Left ventricle myocardium superior (tissue), 1 donor: Measurements from ENCODE around the gene GTF3C4. TPM values are rescaled to one million over a fixed set of nuclear protein-coding genes. Genes with fewer than 3 reads are reported as not detected.
"Not testable (repeated sequence)": the region's sequence is repeated elsewhere in the genome, so short reads cannot be mapped to it uniquely, and the experiment has no call there.

ENCODE experiments used
- ATAC-seq: fragments of 200-7000 bp; cut with Tn5 transposase; one replicate; pipeline ENCODE4 v1.9.1; 2020; ENCODE audit warnings: mild to moderate bottlenecking, moderate library complexity
- DNase-seq: peaks from one replicate; pipeline ENCODE4 v3.0.0-alpha.2; 2020
- intact Hi-C: fragments of 100-400 bp; cut with micrococcal nuclease; formaldehyde crosslinking; loops from one replicate; pipeline ENCODE4 v1.11.0; 2022
- total RNA-seq: library from RNA; stranded (reverse); fragmentation: NEBNext Ultra II Directional; extraction: Animal tissue kit (Norgen Biotek cat#: 25700); gene quantifications from one replicate; pipeline ENCODE4 v1.2.1, GENCODE V29; 2021
- donor health status: DM: no; HTN: yes; CAD: no; lungs with severe emphysema.

The GTF3C4 gene
- total RNA-seq, 1 donor from 2014 or later, result 9.9 TPM

DNA sequence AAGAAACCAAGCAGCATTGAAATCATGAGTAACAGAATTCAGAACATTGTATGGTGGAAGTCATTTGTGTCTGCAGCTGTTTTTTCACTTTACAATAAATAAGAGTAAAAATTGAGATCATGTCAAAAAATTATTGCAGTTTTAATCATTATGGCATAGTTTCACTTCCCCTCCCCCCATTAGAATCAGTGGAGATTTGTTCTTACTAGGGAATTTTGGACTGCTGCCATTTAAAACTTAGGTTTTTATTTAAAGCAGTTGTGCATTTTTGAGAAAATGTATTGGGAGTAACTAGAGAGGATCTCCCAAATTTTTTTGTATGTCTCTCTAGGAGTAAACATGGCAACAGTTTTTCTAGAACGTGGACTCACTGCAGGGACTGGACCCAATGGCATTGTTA is 20.4 kb downstream of the GTF3C4 start:
- no peak for ATAC-seq
- intact Hi-C loops, result no loop called here
- DNase-seq, result no peak

DNA sequence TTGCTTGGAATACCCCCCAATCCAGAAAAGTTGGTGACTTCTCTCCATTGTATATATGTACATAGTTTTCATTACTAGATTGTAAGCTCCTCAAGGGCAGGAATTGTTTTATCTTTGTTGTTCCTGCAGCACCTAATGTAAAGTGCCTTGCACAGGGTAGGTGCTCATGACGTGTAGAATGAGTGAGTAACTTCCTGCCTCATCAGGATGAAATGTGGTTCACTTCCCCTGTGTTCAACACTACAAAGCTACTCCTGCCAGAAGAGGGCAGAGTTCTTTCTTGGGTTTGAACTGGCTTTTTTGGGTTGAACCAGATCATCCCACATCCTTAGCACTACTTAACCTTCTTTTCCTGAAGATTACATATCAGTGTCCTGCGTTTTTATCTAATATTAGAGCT is 23.9 kb downstream of the GTF3C4 start:
- DNase-seq (no peak), ATAC-seq (no peak)
- intact Hi-C loops, result no loop called here

DNA sequence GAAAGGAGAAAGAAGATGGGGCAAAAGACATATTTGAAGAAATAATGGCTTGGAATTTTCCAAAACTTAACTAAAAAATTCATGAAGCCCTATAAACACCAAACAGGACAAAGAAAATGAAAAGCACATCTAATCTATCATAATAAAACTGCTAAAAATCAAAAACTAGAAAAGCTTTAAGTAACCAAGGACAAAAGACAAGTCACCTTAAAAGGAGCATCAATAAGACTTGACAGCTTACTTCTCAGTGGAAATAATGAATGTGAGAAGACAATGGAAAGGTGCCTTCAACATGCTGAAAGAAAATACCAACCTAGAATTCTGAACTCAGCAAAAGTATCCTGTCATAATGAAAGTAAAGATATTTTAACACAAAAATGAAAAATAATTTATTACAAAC is 27.0 kb downstream of the GTF3C4 start:
- DNase-seq, result no peak
- ATAC-seq, result no peak
- intact Hi-C loops, result no loop called here

DNA sequence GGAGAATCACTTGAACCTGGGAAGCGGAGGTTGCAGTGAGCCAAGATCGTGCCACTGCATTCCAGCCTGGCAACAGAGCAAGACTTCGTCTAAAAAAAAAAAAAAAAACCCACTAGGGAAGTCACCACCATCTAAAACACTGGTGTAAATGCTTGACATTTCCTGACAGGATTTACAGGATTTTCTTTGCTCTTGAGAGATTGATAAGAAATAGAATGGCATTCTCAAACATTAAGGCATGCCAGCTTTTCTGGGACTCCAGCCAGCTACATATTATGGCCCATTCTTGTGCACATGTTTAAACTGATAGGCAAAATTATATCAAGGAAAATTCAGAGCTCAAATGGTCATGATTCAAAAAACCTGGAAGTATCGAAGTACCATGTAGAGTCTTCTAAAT is 28.7 kb downstream of the GTF3C4 start:
- DNase-seq (no peak), ATAC-seq (no peak)
- intact Hi-C loops, result no loop called here

DNA sequence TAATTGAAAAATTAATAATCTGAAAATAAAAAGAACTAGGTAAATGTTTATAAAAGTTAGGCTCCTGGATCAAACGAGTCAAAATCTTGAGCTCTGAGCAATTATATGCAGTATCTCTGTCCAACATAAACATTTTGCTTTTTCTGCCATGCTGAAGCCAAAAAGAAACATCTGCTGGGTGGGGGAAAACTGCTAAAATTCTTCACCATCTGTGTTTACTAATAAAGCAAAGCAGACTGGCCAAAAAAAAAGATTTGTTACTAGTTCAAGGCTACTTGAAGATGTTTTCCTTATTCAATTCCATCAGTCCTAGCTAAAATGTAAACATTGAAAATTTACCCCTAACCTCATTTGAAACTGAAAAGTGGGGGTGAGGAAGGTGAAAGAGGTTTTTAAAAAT is 29.7 kb downstream of the GTF3C4 start:
- intact Hi-C loops, result no loop called here
- DNase-seq (no peak), ATAC-seq (no peak)

DNA sequence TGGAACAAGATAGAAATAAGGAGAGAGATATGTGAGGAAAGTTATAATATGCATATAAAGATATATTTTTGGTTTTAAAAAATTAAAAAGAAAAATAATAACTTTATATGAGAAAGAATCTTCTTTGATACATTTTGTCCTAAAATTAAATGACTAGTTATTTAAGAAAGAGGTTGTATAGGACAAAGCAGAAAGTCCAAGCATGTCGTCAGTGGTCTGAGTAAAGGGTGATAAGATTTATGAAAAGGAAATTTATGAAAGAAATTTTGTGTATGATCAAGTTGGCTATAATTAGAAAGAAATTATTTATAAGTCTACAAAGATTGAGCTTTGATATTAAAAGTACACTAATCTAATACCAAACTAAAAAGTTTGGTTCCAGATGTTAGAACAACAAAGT is 32.0 kb downstream of the GTF3C4 start:
- no peak for ATAC-seq
- intact Hi-C loops, result no loop called here

DNA sequence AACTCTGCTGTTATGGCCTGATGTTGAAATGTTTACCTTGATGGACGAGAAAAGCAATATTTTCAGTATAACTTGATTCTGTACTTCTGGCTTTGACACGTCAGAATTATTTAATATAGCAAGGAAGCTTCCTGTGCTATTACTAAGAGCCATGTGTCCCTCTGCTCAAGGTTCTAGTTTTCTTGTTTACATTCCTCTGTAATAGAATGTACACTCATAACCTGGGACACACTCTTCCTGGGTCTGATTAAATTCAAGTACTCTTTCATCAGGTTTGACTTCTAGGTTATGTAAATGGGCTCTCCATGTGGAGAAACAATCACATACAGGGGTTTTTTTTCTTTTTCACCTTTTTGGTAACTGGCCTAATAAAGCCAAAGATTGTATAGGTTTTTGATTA is 33.1 kb downstream of the GTF3C4 start:
- DNase-seq, result no peak
- intact Hi-C loops, result no loop called here
- no peak for ATAC-seq

More for the DNA sequence above, 32.0 kb downstream of the GTF3C4 start:
- DNase-seq, result no peak

DNA sequence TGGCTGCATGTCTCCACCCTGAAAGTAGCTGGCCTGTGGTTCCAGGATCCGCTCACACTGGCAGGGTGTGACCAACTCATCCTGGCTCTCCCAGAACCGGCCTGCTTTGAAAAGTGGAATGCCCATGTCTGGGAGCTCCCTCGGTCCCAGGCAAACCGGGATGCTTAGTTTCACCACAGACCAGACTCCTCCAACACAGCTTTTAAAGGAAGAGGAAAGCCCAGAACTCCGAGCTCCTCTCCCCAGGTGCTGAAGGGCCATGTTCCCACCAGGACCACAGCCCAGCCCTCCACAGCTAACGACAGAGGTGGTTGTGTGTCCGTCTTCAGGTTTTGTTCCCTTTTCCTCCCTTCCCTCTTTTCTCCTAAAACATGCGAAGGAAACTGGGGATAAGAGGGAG is 38.0 kb downstream of the GTF3C4 start:
- ATAC-seq, result no peak
- no peak for DNase-seq
- intact Hi-C loops, result no loop called here

DNA sequence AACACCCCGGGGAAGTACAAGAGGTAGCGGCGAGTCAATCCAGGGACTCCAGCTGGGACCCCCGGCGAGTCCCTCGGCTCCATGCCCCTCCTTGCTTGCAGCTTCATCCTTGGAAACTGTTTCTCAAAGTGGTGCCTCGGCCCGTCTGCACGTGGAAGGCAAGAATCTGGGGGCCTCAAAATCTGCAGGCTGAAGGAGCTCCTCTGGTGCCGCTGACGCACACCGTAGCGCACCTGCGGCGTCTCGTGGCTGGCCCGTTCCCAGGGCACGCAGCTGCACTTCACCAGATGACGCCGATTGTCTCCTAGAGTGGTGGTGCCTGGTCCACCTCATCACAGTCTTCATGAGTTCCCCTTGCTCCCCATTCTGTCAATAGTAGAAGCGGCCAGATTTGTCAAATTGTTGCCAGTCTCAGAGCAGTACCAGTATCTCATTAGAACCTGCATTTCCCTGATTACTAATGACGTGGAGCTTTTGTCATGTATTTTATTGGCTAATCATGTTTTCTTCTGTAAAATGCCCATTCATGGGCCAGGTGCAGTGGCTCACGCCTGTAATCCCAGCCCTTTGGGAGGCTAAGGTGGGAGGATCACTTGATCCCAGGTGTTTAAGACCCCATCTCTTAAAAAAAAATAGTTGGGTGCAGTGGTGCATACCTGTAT is 38.6 kb downstream of the GTF3C4 start:
- no peak for DNase-seq

DNA sequence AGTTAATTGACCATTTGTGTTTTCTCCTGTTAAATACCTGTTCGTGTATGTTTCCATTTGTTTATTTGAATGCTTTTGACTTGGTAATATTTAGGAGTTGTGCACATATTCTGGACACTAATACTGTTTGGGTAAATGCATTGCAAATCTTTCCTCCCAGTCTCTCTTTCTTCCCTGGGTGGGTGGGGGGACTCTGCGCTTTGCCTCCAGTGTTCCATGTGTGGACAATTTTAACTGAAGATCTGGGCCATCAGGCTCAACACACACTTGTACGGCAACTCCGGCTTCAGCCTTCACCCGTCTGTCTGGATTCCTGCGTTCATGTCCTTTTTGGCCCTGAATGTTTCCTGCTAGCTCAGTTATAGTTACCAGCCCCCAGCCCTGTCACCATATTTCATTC is 40.1 kb downstream of the GTF3C4 start:
- DNase-seq, result no peak
- no peak for ATAC-seq
- intact Hi-C loops, result no loop called here

More for the DNA sequence above, 38.6 kb downstream of the GTF3C4 start:
- no peak for ATAC-seq
- intact Hi-C loops, result no loop called here

DNA sequence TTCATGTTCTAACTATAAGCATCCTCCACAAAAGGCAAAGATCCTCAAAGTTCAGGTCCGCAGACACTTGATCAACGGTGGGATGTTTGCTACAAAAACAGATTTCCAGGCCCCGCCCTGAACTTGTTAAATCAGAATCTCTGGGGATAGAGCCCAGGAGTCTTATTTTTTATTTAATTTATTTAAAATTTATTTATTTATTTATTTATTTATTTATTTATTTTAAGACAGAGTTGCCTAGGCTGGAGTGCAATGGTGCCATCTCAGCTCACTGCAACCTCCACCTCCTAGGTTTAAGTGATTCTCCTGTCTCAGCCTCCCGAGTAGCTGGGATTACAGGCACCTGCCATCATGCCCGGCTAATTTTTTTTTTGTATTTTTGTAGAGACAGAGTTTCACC is 40.9 kb downstream of the GTF3C4 start:
- intact Hi-C loops, DNase-seq, ATAC-seq: not testable (repeated sequence)

DNA sequence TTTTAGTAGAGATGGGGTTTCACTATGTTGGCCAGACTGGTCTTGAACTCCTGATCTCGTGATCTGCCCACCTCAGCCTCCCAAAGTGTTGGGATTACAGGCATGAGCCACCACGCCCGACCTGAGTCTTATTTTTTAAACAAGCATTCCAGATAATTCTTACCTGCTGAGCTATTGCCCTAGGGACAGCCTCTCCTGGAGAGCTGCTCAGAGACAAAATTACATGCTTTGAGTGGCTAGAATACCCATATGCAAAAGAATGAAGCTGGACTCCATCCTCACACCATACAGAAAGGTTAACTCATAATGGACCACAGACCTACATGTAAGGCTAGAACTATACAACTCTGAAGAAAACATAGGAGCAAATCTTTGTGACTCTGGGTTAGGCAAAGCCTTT is 41.6 kb downstream of the GTF3C4 start:
- intact Hi-C loops, result no loop called here
- ATAC-seq (no peak), DNase-seq (no peak)

DNA sequence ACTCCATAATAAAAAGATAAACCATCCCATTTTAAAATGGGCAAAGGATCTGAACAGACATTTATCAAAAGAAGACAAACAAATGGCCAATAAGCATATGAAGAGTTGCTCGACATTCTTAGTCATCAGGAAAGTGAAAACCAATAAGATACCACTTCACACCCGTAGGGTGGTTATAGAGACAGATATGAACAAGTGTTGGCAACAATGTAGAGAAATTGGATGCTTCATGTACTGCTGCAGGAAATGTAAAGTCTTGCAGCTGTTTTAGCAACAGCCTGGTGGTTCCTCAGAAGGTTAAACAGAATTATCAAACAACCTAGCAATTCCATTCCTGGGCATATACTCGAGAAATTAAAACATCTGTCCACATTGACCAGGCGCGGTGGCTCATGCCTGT is 42.5 kb downstream of the GTF3C4 start:
- no peak for ATAC-seq
- intact Hi-C loops, result no loop called here
- DNase-seq, result no peak

DNA sequence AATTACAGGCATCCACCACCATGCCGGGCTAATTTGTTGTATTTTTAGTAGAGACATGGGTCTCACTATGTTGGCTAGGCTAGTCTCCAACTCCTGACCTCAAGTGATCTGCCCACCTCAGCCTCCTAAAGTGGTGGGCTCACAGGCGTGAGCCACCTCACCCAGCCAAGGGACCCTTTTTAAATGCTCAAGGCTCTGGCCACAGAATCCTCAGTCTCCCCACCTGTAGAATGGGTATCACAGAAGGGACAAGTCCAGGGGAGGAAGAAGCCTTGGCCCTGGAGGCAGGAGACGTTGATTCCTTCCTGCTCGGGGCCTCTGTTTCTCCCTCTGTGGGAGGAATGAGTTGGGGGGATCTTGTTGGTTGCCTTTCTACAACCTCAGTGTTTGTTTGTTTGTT is 45.7 kb downstream of the GTF3C4 start:
- no peak for DNase-seq
- ATAC-seq, result no peak
- intact Hi-C loops, result no loop called here

DNA sequence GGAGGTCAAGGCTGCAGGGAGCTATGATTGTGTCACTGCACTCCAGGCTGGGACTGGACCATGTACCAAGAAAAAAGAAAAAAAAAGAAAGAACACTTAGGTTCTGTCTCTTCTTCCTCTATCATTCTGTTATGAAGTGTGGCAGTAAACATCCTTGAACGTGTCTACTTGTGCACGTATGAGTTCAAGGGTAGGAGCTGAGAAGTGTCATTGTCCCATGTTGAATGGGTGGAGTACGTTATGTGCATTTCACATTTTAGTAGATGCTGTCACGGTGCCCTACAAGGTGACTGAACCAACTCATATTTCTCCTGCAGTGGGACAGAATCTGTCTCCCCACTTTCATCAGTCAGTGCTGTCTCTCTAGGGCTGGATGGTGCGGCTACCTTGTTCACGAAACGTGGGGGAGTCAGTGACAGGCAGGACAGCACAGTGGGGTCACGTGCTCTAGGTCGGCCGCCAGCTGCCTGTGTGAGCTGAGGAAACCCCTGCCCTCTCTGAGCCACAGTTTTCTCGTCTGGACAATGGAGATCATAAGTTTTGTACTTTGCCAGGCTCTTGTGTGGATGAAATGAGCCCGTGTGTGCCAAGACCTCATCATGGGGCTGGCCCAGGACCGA is 47.2 kb downstream of the GTF3C4 start:
- DNase-seq, result no peak
- intact Hi-C loops, result no loop called here
- no peak for ATAC-seq

DNA sequence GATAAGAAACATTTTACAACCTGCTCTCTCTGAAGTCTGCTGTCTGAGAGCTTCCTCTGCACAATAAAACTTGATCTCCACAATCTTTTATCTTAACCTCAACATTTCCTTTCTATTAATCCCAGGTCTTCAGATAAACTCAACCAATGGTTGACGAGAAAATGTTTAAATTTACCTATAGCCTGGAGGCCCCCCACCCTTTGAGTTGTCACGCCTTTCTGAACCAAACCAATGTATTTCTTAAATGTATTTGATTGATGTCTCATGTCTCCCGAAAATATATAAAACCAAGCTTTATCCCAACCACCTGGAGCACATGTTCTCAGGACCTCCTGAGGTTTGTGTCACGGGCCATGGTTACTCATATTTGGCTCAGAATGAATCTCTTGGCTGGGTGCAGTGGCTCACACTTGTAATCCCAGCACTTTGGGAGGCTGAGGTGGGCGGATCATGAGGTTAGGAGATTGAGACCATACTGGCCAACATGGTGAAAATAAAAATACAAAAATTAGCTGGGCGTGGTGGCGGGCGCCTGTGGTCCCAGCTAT is 48.2 kb downstream of the GTF3C4 start:
- intact Hi-C loops, DNase-seq, ATAC-seq: not testable (repeated sequence)

DNA sequence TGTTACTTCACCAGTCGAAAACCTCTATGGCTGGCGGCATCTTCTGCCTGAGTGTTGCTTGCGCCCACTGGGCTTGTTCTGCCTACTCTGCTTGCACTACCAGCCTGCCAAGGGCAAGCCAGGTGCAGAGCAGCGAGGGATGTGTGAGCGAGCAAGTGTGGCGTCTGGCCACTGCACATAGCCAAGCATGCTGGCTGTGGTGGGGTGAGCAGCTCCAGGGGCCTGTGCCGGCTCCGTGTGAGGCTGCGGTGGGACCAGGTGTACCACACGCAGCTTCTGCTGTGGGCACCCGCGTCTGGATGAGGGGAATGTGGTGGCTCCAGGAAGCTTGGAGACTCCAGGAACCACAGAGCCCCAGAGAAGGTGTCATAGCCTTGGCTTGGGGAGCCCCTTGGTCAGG is 51.4 kb downstream of the GTF3C4 start:
- DNase-seq, result no peak
- no peak for ATAC-seq
- intact Hi-C loops, result no loop called here

DNA sequence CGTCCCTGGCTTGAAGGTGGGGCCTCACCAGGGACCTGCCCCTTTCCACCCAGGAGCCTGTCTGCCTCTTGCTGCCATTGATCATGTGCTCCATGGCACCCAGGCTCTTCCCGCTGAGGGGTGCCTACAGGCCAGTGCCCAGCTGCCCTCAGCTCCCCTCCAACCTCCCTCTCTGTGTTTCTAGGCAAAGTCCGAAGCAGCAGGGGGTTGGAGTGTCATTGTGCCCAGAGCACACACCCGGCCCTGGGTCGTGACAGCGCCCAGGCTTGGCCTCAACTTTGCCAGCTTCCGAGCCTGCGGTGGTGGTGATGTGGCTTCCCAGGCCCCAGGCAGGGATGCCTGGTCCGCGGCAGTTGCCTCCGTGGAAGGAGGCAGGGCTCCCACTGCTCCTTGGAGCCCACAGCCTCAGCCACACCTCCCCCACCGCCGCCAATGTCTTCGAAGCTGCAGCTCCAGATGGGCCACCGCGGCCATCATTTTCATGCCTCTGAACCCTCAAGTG is 52.4 kb downstream of the GTF3C4 start:
- ATAC-seq, result no peak
- intact Hi-C loops, result no loop called here
- DNase-seq, result no peak

DNA sequence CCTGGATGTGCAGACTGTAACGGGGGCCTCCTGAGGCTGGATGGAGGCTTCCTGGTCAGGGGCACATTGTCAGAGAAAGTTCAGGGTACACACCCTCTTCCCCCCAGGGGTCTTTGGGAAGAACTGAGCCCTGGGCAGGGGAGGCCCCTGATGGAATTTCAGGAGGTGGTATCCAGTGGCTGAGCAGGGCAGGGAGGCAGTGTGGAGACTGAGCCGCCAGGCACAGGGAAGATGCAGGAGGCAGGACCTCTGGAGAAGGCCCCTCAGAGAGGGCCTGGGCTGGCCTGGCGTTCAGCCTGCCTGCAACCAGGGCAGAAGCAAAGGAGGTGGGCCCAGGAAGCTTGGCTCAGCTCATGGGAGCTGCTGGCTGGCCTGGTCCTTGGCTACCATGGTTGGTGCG is 53.5 kb downstream of the GTF3C4 start:
- intact Hi-C loops, result no loop called here
- ATAC-seq (no peak), DNase-seq (no peak)

DNA sequence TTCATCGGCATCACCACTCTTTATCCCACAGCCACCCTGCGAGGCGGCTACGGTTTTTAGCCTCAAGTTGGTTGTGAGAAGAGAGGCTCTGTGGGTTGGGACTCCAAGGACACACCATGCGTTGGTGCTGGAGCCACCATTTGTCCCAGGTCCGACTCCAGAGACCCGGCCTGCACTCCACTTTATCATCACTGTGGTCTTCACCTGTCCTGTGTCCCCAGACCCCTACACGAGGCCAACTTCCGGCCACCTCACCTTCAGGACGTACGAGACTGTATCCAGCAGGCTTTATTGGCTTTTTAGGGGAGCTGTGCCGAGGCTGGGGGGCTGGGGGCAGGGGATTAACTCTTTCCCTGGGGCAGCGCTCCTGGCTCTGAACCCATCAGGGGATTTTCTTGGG is 55.0 kb downstream of the GTF3C4 start:
- DNase-seq, result no peak
- no peak for ATAC-seq
- intact Hi-C loops, result no loop called here

DNA sequence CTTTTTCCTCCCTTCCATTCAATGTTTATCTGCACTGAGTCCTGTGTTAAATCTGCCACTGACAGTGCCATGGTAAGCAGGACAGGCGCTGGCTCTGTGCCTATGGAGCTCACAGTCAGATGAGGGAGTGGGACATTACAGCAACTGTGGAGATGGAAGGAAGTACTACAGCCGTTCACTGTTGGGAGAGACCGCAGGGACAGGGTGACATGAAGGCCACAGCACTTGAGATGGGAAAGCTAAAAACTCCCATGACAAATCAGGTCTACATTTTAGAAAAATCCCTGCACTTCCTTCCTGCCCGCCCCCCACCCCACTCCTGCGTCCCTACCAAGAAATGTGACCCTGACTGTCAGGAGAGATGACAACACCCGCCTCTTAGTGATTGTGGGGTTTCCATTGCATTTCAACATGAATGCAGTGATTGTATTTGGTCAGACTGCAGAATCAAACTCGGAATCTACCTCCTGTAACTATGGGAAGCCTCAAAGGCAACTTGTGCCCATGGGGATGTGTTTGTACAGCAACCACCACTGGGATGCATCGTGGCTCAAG is 56.4 kb downstream of the GTF3C4 start:
- DNase-seq (no peak), ATAC-seq (no peak)
- intact Hi-C loops, result no loop called here
